Measurements from ENCODE around the gene CDC42EP5.
"Not testable (repeated sequence)": the region's sequence is repeated elsewhere in the genome, so short reads cannot be mapped to it uniquely, and the experiment has no call there.

Gene CDC42EP5

GRCh38 chr19:54473071-54473891 lies at the start of gene CDC42EP5:
CDC42EP5 (minus strand) TSS chr19:54473296; CDS start chr19:54465547, 7,749 bp downstream.
- H3K27ac ChIP-seq: no peak within 1 kb of the TSS
- TF ChIP-seq CTCF (conservative IDR thresholded peaks at IDR 0.05): no peak

- H3K27ac ChIP-seq: no peak overlapping the region
- TF ChIP-seq CTCF (conservative IDR thresholded peaks at IDR 0.05): no peak
Observed at GRCh38 chr19:54521860-54522513, 48.9 kb upstream of the CDC42EP5 start.

- no peak overlapping the region for H3K27ac ChIP-seq
- TF ChIP-seq CTCF (conservative IDR thresholded peaks at IDR 0.05): no peak
Observed at GRCh38 chr19:54521022-54521859, 48.1 kb upstream of the CDC42EP5 start.

GRCh38 chr19:54518844-54519243 lies 45.7 kb upstream of the CDC42EP5 start:
- TF ChIP-seq CTCF (conservative IDR thresholded peaks at IDR 0.05): no peak
- peak overlapping the region; percentile 34 for H3K27ac ChIP-seq

GRCh38 chr19:54517483-54517882 lies 44.4 kb upstream of the CDC42EP5 start:
- H3K27ac ChIP-seq: no peak overlapping the region
- TF ChIP-seq CTCF (conservative IDR thresholded peaks at IDR 0.05): no peak

GRCh38 chr19:54515156-54515555 lies 42.1 kb upstream of the CDC42EP5 start:
- no peak for TF ChIP-seq CTCF (conservative IDR thresholded peaks at IDR 0.05)
- H3K27ac ChIP-seq: no peak overlapping the region

- not testable (repeated sequence) for H3K27ac ChIP-seq
Observed at GRCh38 chr19:54509200-54509940, 36.3 kb upstream of the CDC42EP5 start.

- not testable (repeated sequence) for H3K27ac ChIP-seq
Observed at GRCh38 chr19:54508487-54508886, 35.4 kb upstream of the CDC42EP5 start.
